ENCODE data around the gene PAPPA.

The PAPPA gene

DNA sequence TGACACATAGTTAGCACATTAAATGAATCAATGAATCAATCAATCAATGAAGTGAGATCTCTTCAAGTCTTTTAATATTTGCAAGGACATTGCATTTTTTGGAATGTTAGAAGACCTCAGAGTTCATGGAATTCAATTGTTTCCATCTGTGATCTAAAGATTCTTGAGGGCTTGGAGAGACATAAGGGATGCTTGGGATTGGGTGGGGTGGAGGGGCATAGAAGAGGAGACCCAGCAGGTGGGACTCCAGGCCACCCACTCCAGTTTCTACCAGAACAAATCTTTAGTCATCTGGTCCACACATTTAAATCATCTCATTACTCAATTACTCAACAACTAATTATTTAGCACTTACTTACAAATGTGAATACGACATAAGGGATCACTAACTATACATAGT lies 282.5 kb downstream of the PAPPA start:
- no peak for DNase-seq
- Histone ChIP-seq H3K27me3 (replicated peaks in 2 of 5; ENCODE audit: control insufficient read depth in 4 of 5, insufficient read depth in 5 of 5, low read length in 4 of 5) (no peaks in the 10 kb centered on the region), H3K4me3 (ENCODE audit: control insufficient read depth in 1 of 7, extremely low read depth in 1 of 7, insufficient read depth in 4 of 7, low read depth in 2 of 7, low read length in 6 of 7) (no peak overlapping the region), H3K4me1 (ENCODE audit: control extremely low read depth in 1 of 4, control insufficient read depth in 4 of 4, insufficient read depth in 4 of 4, low read length in 3 of 4) (no peaks in the 10 kb centered on the region), H3K27ac (ENCODE audit: insufficient read depth in 1 of 2, low read depth in 1 of 2, low read length in 2 of 2, poor library complexity in 1 of 2, severe bottlenecking in 2 of 2) (no peak overlapping the region), H3K36me3 (ENCODE audit: control insufficient read depth in 4 of 4, insufficient read depth in 4 of 4, low read length in 3 of 4) (no peaks in the 10 kb centered on the region), H3K9me3 (ENCODE audit: control extremely low read depth in 1 of 5, control insufficient read depth in 4 of 5, insufficient read depth in 2 of 5, low read depth in 1 of 5, low read length in 4 of 5) (no peaks in the 10 kb centered on the region)
- ChIA-PET POLR2A (no interaction called here), CTCF (no interaction called here)
- WGBS (ENCODE audit: insufficient coverage) = no CpG with 5 or more reads among the region's 1 CpG

- Histone ChIP-seq H3K36me3 (ENCODE audit: control insufficient read depth in 4 of 4, insufficient read depth in 4 of 4, low read length in 3 of 4) (no peaks in the 10 kb centered on the region), H3K27ac (ENCODE audit: insufficient read depth in 1 of 2, low read depth in 1 of 2, low read length in 2 of 2, poor library complexity in 1 of 2, severe bottlenecking in 2 of 2) (no peak overlapping the region), H3K4me3 (ENCODE audit: control insufficient read depth in 1 of 7, extremely low read depth in 1 of 7, insufficient read depth in 4 of 7, low read depth in 2 of 7, low read length in 6 of 7) (no peak overlapping the region), H3K9me3 (ENCODE audit: control extremely low read depth in 1 of 5, control insufficient read depth in 4 of 5, insufficient read depth in 2 of 5, low read depth in 1 of 5, low read length in 4 of 5) (no peaks in the 10 kb centered on the region), H3K4me1 (ENCODE audit: control extremely low read depth in 1 of 4, control insufficient read depth in 4 of 4, insufficient read depth in 4 of 4, low read length in 3 of 4) (no peaks in the 10 kb centered on the region), H3K27me3 (replicated peaks in 2 of 5; ENCODE audit: control insufficient read depth in 4 of 5, insufficient read depth in 5 of 5, low read length in 4 of 5) (no peaks in the 10 kb centered on the region)
- DNase-seq = no peak
- WGBS (ENCODE audit: insufficient coverage) = 83% methylated on average over 10 of the region's 11 CpGs
- ChIA-PET POLR2A (no interaction called here), CTCF (no interaction called here)
Observed at GRCh38 chr9:116437411-116438370, 284.1 kb downstream of the PAPPA start.

DNA sequence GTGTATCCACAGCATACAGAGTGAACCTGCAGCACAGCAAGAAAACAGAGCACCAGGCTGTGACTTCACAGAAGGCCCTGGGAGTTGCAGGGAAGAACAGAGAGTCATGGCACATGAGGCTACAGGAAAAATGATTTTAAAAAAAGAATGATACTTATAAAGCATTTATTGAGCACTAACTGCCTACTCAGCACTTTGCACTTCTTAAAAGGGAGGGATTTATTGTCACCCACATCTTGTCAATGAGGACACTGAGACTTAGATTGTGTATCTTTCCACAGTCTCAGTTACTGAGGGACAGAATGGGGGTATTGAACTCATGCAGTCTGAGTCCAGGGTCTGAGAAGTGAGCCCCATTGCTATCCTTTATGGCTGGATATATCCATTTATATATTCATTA lies 288.9 kb downstream of the PAPPA start:
- no peaks in the 10 kb centered on the region for H3K27me3 ChIP-seq (replicated peaks in 2 of 5; ENCODE audit: control insufficient read depth in 4 of 5, insufficient read depth in 5 of 5, low read length in 4 of 5)
- CTCF ChIA-PET = no interaction called here
- H3K27ac ChIP-seq (ENCODE audit: insufficient read depth in 1 of 2, low read depth in 1 of 2, low read length in 2 of 2, poor library complexity in 1 of 2, severe bottlenecking in 2 of 2) = no peak overlapping the region
- H3K36me3 ChIP-seq (ENCODE audit: control insufficient read depth in 4 of 4, insufficient read depth in 4 of 4, low read length in 3 of 4) = no peaks in the 10 kb centered on the region
- H3K4me3 ChIP-seq (ENCODE audit: control insufficient read depth in 1 of 7, extremely low read depth in 1 of 7, insufficient read depth in 4 of 7, low read depth in 2 of 7, low read length in 6 of 7) = no peak overlapping the region
- peaks cover 0 to 24% (median 13%) of the 10 kb centered on the region in 4 experiments for H3K4me1 ChIP-seq (ENCODE audit: control extremely low read depth in 1 of 4, control insufficient read depth in 4 of 4, insufficient read depth in 4 of 4, low read length in 3 of 4)
- DNase-seq = no peak
- POLR2A ChIA-PET = no interaction called here
- no peaks in the 10 kb centered on the region for H3K9me3 ChIP-seq (ENCODE audit: control extremely low read depth in 1 of 5, control insufficient read depth in 4 of 5, insufficient read depth in 2 of 5, low read depth in 1 of 5, low read length in 4 of 5)

DNA sequence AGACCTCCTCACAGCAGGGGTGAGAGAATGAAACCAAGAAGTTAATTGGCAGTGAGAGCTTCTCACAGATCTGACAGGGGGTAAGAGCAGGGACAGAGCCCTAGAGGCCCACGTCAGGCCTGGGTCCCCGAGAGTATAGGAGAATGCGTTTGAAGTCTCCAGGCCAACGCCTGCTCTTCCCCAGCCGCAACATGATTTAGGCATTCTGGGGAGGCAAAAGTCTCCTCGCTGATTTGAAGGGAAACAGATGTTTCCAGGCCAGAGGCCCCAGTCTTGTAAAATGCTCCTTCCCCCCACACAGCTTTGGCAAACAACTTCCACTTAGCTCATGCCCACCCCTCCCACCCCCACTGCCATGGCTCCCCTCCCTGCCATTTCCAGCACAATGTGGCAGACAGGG lies 294.3 kb downstream of the PAPPA start:
- DNase-seq = peak; percentile 87 to 99 (median 98)
- H3K9me3 ChIP-seq (ENCODE audit: control extremely low read depth in 1 of 5, control insufficient read depth in 4 of 5, insufficient read depth in 2 of 5, low read depth in 1 of 5, low read length in 4 of 5) = no peaks in the 10 kb centered on the region
- H3K4me3 ChIP-seq (ENCODE audit: control insufficient read depth in 1 of 7, extremely low read depth in 1 of 7, insufficient read depth in 4 of 7, low read depth in 2 of 7, low read length in 6 of 7) = peak overlapping the region in 3 of 7 experiments; percentile 37 to 45 (median 37)
- 0% methylated on average over 3 of the region's 6 CpGs for WGBS (ENCODE audit: insufficient coverage)
- CTCF ChIA-PET = interaction anchor here (0.8 to 0.9 kb wide), 2 partner anchors 21 to 74 kb away, joined by 3 read pairs; no protein-coding TSS in a partner anchor
- POLR2A ChIA-PET = no interaction called here
- peak overlapping the region; percentile 2 to 77 for H3K27ac ChIP-seq (ENCODE audit: insufficient read depth in 1 of 2, low read depth in 1 of 2, low read length in 2 of 2, poor library complexity in 1 of 2, severe bottlenecking in 2 of 2)
- H3K27me3 ChIP-seq (replicated peaks in 2 of 5; ENCODE audit: control insufficient read depth in 4 of 5, insufficient read depth in 5 of 5, low read length in 4 of 5) = no peaks in the 10 kb centered on the region
- H3K36me3 ChIP-seq (ENCODE audit: control insufficient read depth in 4 of 4, insufficient read depth in 4 of 4, low read length in 3 of 4) = no peaks in the 10 kb centered on the region
- peaks cover 5 to 61% (median 43%) of the 10 kb centered on the region in 4 experiments for H3K4me1 ChIP-seq (ENCODE audit: control extremely low read depth in 1 of 4, control insufficient read depth in 4 of 4, insufficient read depth in 4 of 4, low read length in 3 of 4)

- H3K4me1 ChIP-seq (ENCODE audit: control extremely low read depth in 1 of 4, control insufficient read depth in 4 of 4, insufficient read depth in 4 of 4, low read length in 3 of 4) = peaks cover 5 to 61% (median 43%) of the 10 kb centered on the region in 4 experiments
- 16% methylated on average over 3 of the region's 3 CpGs for WGBS (ENCODE audit: insufficient coverage)
- H3K36me3 ChIP-seq (ENCODE audit: control insufficient read depth in 4 of 4, insufficient read depth in 4 of 4, low read length in 3 of 4) = no peaks in the 10 kb centered on the region
- DNase-seq = peak in 1 of 3 donors; percentile 74
- peak overlapping the region in 1 of 7 experiments; percentile 37 for H3K4me3 ChIP-seq (ENCODE audit: control insufficient read depth in 1 of 7, extremely low read depth in 1 of 7, insufficient read depth in 4 of 7, low read depth in 2 of 7, low read length in 6 of 7)
- ChIA-PET POLR2A (no interaction called here), CTCF (interaction anchor here (0.8 to 0.9 kb wide), 2 partner anchors 21 to 75 kb away, joined by 3 read pairs; no protein-coding TSS in a partner anchor)
- H3K9me3 ChIP-seq (ENCODE audit: control extremely low read depth in 1 of 5, control insufficient read depth in 4 of 5, insufficient read depth in 2 of 5, low read depth in 1 of 5, low read length in 4 of 5) = no peaks in the 10 kb centered on the region
- no peaks in the 10 kb centered on the region for H3K27me3 ChIP-seq (replicated peaks in 2 of 5; ENCODE audit: control insufficient read depth in 4 of 5, insufficient read depth in 5 of 5, low read length in 4 of 5)
- H3K27ac ChIP-seq (ENCODE audit: insufficient read depth in 1 of 2, low read depth in 1 of 2, low read length in 2 of 2, poor library complexity in 1 of 2, severe bottlenecking in 2 of 2) = peak overlapping the region in 1 of 2 experiments; percentile 43
Observed at GRCh38 chr9:116448431-116448830, 294.8 kb downstream of the PAPPA start.

DNA sequence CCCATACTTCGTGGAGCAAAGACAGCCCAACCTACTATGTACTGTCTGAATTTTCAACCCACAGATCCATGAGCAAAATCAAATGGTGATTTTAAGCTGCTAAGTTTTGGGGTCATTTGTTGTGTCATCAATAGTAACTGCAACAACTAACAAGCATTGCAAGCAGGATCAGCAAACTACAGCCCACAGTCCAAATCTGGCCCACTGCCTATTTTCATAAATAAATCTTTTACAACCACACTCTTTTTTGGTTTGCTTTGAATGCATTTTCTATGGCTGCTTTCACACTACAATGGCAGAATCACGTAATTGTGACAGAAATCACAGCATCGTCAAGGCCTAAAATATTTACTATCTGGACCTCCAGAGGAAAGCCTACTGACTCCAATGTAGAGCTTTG lies 296.4 kb downstream of the PAPPA start:
- ChIA-PET POLR2A (no interaction called here), CTCF (interaction anchor here (1.3 kb wide), 2 partner anchors 45 to 88 kb away, joined by 3 read pairs; no protein-coding TSS in a partner anchor)
- peaks cover 5 to 61% (median 43%) of the 10 kb centered on the region in 4 experiments for H3K4me1 ChIP-seq (ENCODE audit: control extremely low read depth in 1 of 4, control insufficient read depth in 4 of 4, insufficient read depth in 4 of 4, low read length in 3 of 4)
- no peak overlapping the region for H3K4me3 ChIP-seq (ENCODE audit: control insufficient read depth in 1 of 7, extremely low read depth in 1 of 7, insufficient read depth in 4 of 7, low read depth in 2 of 7, low read length in 6 of 7)
- H3K36me3 ChIP-seq (ENCODE audit: control insufficient read depth in 4 of 4, insufficient read depth in 4 of 4, low read length in 3 of 4) = no peaks in the 10 kb centered on the region
- H3K27me3 ChIP-seq (replicated peaks in 2 of 5; ENCODE audit: control insufficient read depth in 4 of 5, insufficient read depth in 5 of 5, low read length in 4 of 5) = no peaks in the 10 kb centered on the region
- no peak for DNase-seq
- H3K9me3 ChIP-seq (ENCODE audit: control extremely low read depth in 1 of 5, control insufficient read depth in 4 of 5, insufficient read depth in 2 of 5, low read depth in 1 of 5, low read length in 4 of 5) = no peaks in the 10 kb centered on the region
- H3K27ac ChIP-seq (ENCODE audit: insufficient read depth in 1 of 2, low read depth in 1 of 2, low read length in 2 of 2, poor library complexity in 1 of 2, severe bottlenecking in 2 of 2) = no peak overlapping the region
- 76% methylated on average over 3 of the region's 3 CpGs for whole genome bisulfite sequencing (ENCODE audit: insufficient coverage)
